Middle frontal gyrus (tissue), 1 donor: Measurements from ENCODE around the gene CACNA1H.
A peak's percentile ranks its signal among the peaks of the same experiment; 100 is the strongest.

ENCODE experiments used
- DNase-seq: peaks from one replicate; pipeline ENCODE4 v3.0.0-alpha.2; 2015; ENCODE audit warnings: low spot score; ENCODE audit errors: extremely low spot score

The CACNA1H gene

GRCh38 chr16:1210461-1210860, 57.6 kb downstream of the CACNA1H start:
- no peak for DNase-seq

- peak; percentile 7 for DNase-seq
These were observed 58.8 kb downstream of the CACNA1H start for GRCh38 chr16:1211451-1212268.

GRCh38 chr16:1212616-1213194, 59.8 kb downstream of the CACNA1H start:
- no peak for DNase-seq

- DNase-seq = no peak
These were observed 60.3 kb downstream of the CACNA1H start for GRCh38 chr16:1213231-1213630.

- DNase-seq = no peak
These were observed 61.0 kb downstream of the CACNA1H start for GRCh38 chr16:1213796-1214372.

GRCh38 chr16:1214719-1215118, 61.8 kb downstream of the CACNA1H start:
- no peak for DNase-seq

GRCh38 chr16:1215574-1216295, 62.8 kb downstream of the CACNA1H start:
- no peak for DNase-seq

- DNase-seq = no peak
These were observed 63.4 kb downstream of the CACNA1H start for GRCh38 chr16:1216296-1216619.

- no peak for DNase-seq
These were observed 63.9 kb downstream of the CACNA1H start for GRCh38 chr16:1216681-1217400.

GRCh38 chr16:1217526-1217925, 64.6 kb downstream of the CACNA1H start:
- no peak for DNase-seq

GRCh38 chr16:1218061-1218929, 65.4 kb downstream of the CACNA1H start:
- no peak for DNase-seq

- no peak for DNase-seq
These were observed 66.2 kb downstream of the CACNA1H start for GRCh38 chr16:1218930-1219611.

GRCh38 chr16:1220098-1220728, 67.3 kb downstream of the CACNA1H start:
- no peak for DNase-seq

- no peak for DNase-seq
These were observed 68.1 kb downstream of the CACNA1H start for GRCh38 chr16:1220841-1221627.

GRCh38 chr16:1221628-1222552, 69.0 kb downstream of the CACNA1H start:
- DNase-seq = no peak

- DNase-seq = no peak
These were observed 69.8 kb downstream of the CACNA1H start for GRCh38 chr16:1222553-1223354.
